Neural progenitor cell (in vitro differentiated cells): ENCODE data around the gene CD79A. TPM values are rescaled to one million over a fixed set of nuclear protein-coding genes. Genes with fewer than 3 reads are reported as not detected.

Experiments
- DNase-seq: peaks from one replicate; pipeline ENCODE4 v3.0.0-alpha.2; 2016; ENCODE audit warnings: low spot score
- H2AFZ ChIP-seq: fragments of 200-600 bp; sonication (generic); replicated peaks from 2 replicates; pipeline ENCODE4 v1.6.1; 2016; ENCODE audit warnings: antibody characterized with exemption
- H3F3A ChIP-seq: fragments of 200-600 bp; sonication (generic); 2 replicates; pipeline ENCODE4 v1.6.1; 2016; ENCODE audit warnings: antibody characterized with exemption, low read depth
- H3K27ac ChIP-seq: fragments of 200-600 bp; sonication (generic); 2 replicates; pipeline ENCODE4 v1.5.1; 2016; ENCODE audit warnings: mild to moderate bottlenecking
- H3K27me3 ChIP-seq: fragments of 200-600 bp; sonication (generic); 2 replicates; pipeline ENCODE4 v1.6.1; 2016; ENCODE audit warnings: mild to moderate bottlenecking, moderate library complexity
- H3K36me3 ChIP-seq: fragments of 200-600 bp; sonication (generic); 2 replicates; pipeline ENCODE4 v1.5.1; 2016
- H3K4me1 ChIP-seq: fragments of 200-600 bp; sonication (generic); 2 replicates; pipeline ENCODE4 v1.6.1; 2016; ENCODE audit warnings: mixed run types
- H3K4me2 ChIP-seq: fragments of 200-600 bp; sonication (generic); 2 replicates; pipeline ENCODE4 v1.6.1; 2016
- H3K4me3 ChIP-seq: fragments of 200-600 bp; sonication (generic); 2 replicates; pipeline ENCODE4 v1.5.1; 2016
- H3K79me2 ChIP-seq: fragments of 200-600 bp; sonication (generic); 2 replicates; pipeline ENCODE4 v1.6.1; 2016; ENCODE audit warnings: low read depth
- H3K9ac ChIP-seq: fragments of 200-600 bp; sonication (generic); 2 replicates; pipeline ENCODE4 v1.6.1; 2016
- H3K9me3 ChIP-seq: fragments of 200-600 bp; sonication (generic); 2 replicates; pipeline ENCODE4 v1.5.1; 2016; ENCODE audit warnings: low read depth
- H4K20me1 ChIP-seq: fragments of 200-600 bp; sonication (generic); 2 replicates; pipeline ENCODE4 v1.6.1; 2016; ENCODE audit warnings: low read depth
- H3K27ac Mint-ChIP-seq: 3 replicates; pipeline ENCODE4 v1.8.0; 2021; ENCODE audit warnings: mixed read lengths
- H3K27me3 Mint-ChIP-seq: 2 replicates; pipeline ENCODE4 v1.8.0; 2022; ENCODE audit warnings: low read depth, mild to moderate bottlenecking, inconsistent platforms, moderate library complexity, mixed read lengths; ENCODE audit not compliant: insufficient read depth
- H3K36me3 Mint-ChIP-seq: 3 replicates; pipeline ENCODE4 v1.8.0; 2021; ENCODE audit warnings: mixed read lengths
- H3K4me1 Mint-ChIP-seq: 3 replicates; pipeline ENCODE4 v1.8.0; 2021; ENCODE audit warnings: mixed read lengths
- H3K4me3 Mint-ChIP-seq: 3 replicates; pipeline ENCODE4 v1.8.0; 2021; ENCODE audit warnings: mild to moderate bottlenecking, moderate library complexity, mixed read lengths
- H3K9me3 Mint-ChIP-seq: 3 replicates; pipeline ENCODE4 v1.8.0; 2020; ENCODE audit warnings: mixed read lengths
- EZH2 ChIP-seq: fragments of 200-600 bp; sonication (generic); IDR thresholded peaks from 2 replicates; pipeline ENCODE4 v1.6.1; 2017; ENCODE audit warnings: antibody characterized with exemption, mild to moderate bottlenecking, moderate library complexity
- EZH2phosphoT487 ChIP-seq: fragments of 200-600 bp; sonication (generic); IDR thresholded peaks from 2 replicates; pipeline ENCODE4 v1.6.1; 2017; ENCODE audit warnings: antibody characterized with exemption
- total RNA-seq: library from RNA; depleted of rRNA; stranded (reverse); fragments of >200 nt; gene quantifications from 2 replicates; pipeline ENCODE4 v1.2.3, GENCODE V29; 2015; ENCODE audit warnings: low replicate concordance
- TF ChIP-seq, protein P1 (sequence below): fragments of 200-600 bp; sonication (generic); IDR thresholded peaks from 2 replicates; pipeline ENCODE4 v1.5.1; 2017; ENCODE audit warnings: antibody characterized with exemption, mild to moderate bottlenecking

The CD79A gene
- total RNA-seq, 1 donor from 2014 or later: 0.11 TPM

DNA sequence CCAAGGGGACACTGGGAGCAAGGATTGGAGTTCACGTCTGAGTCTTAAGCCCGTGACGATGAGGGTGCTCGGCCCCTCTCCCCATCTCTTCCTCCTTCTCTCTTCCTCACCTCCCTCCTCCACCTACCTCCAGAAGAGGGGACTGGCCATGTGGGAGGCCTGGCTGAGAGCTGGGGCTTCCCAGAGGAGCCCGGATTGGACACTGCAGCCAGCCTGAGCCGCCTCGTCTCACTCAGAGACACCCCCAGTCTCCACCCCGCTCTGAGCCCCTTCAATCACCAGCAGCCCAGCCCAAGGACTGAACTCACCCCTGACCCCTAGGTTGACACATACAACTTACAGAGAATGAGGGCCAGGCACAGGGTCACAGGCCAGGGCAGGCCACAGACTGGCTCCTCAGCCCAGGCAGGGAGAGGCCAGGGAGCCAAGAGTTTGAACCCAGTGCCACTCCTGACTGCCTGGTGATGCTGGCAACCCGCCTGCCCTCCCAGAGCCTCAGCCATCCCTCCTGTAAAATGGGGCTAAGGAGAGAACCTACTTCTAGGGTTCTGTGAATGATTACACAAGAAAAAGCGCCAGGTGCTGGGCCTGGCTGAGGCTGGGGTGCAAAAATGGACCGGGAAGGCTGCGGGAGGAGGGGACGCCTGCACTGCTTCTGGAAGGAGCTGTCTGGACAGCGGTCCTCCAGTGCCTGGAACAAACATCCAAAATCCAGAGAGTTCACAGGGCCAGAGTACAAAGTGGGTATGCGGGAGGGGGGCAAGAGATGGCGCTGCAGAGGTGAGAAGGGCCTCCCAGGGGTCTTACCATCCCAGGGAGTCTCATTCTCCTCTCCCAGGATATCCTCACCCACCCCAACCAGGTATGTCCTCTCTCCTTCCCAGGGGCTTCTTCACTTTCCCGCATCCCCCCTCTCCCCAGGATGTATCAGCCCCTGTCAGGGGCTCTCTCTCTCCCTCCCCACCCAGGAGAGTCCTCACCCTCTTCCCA, 1.1 kb downstream of the CD79A start:
- Mint-ChIP-seq H3K27me3 (peaks cover 26% of the 10 kb centered on the region), H3K9me3 (no peaks in the 10 kb centered on the region), H3K4me3 (no peak overlapping the region), H3K36me3 (no peaks in the 10 kb centered on the region), H3K4me1 (peaks cover 7% of the 10 kb centered on the region), H3K27ac (no peak overlapping the region)
- peaks cover 47% of the 10 kb centered on the region for H3K27me3 ChIP-seq
- peaks cover 18% of the 10 kb centered on the region for H3F3A ChIP-seq
- no peaks in the 10 kb centered on the region for H3K9me3 ChIP-seq
- no peak overlapping the region for H3K27ac ChIP-seq
- H4K20me1 ChIP-seq: peaks cover 4% of the 10 kb centered on the region
- H3K4me1 ChIP-seq: no peaks in the 10 kb centered on the region
- DNase-seq: no peak
- TF ChIP-seq, protein P1, sequence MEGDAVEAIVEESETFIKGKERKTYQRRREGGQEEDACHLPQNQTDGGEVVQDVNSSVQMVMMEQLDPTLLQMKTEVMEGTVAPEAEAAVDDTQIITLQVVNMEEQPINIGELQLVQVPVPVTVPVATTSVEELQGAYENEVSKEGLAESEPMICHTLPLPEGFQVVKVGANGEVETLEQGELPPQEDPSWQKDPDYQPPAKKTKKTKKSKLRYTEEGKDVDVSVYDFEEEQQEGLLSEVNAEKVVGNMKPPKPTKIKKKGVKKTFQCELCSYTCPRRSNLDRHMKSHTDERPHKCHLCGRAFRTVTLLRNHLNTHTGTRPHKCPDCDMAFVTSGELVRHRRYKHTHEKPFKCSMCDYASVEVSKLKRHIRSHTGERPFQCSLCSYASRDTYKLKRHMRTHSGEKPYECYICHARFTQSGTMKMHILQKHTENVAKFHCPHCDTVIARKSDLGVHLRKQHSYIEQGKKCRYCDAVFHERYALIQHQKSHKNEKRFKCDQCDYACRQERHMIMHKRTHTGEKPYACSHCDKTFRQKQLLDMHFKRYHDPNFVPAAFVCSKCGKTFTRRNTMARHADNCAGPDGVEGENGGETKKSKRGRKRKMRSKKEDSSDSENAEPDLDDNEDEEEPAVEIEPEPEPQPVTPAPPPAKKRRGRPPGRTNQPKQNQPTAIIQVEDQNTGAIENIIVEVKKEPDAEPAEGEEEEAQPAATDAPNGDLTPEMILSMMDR: no peak
- TF ChIP-seq EZH2: no peak
- no peak for TF ChIP-seq EZH2phosphoT487
- H3K4me2 ChIP-seq: no peak overlapping the region
- H3K79me2 ChIP-seq: no peaks in the 10 kb centered on the region
- no peaks in the 10 kb centered on the region for H3K36me3 ChIP-seq
- H2AFZ ChIP-seq: no peak overlapping the region
- peak overlapping the region; percentile 9 for H3K9ac ChIP-seq
- no peak overlapping the region for H3K4me3 ChIP-seq

DNA sequence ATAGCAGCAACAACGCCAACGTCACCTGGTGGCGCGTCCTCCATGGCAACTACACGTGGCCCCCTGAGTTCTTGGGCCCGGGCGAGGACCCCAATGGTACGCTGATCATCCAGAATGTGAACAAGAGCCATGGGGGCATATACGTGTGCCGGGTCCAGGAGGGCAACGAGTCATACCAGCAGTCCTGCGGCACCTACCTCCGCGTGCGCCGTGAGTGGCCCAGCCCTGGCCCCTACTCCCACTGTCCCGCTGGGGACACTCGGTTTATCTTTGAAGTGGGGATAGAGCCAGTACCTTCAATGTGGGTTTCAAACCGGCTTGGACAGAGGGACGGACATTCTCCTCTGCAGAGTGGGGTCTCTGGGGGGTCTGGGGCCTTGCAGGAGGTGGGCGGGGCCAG, 2.0 kb downstream of the CD79A start:
- Histone ChIP-seq H3K36me3 (no peaks in the 10 kb centered on the region), H3K9ac (no peak overlapping the region), H4K20me1 (no peaks in the 10 kb centered on the region), H3F3A (peaks cover 22% of the 10 kb centered on the region), H2AFZ (no peak overlapping the region), H3K4me1 (no peaks in the 10 kb centered on the region), H3K27me3 (peaks cover 54% of the 10 kb centered on the region), H3K4me2 (no peak overlapping the region), H3K9me3 (no peaks in the 10 kb centered on the region), H3K79me2 (no peaks in the 10 kb centered on the region), H3K4me3 (no peak overlapping the region), H3K27ac (no peak overlapping the region)
- Mint-ChIP-seq H3K27ac (no peak overlapping the region), H3K36me3 (no peaks in the 10 kb centered on the region), H3K27me3 (peaks cover 31% of the 10 kb centered on the region), H3K9me3 (no peaks in the 10 kb centered on the region), H3K4me1 (peaks cover 12% of the 10 kb centered on the region), H3K4me3 (no peak overlapping the region)
- no peak for TF ChIP-seq EZH2phosphoT487
- TF ChIP-seq, protein P1: no peak
- no peak for DNase-seq

DNA sequence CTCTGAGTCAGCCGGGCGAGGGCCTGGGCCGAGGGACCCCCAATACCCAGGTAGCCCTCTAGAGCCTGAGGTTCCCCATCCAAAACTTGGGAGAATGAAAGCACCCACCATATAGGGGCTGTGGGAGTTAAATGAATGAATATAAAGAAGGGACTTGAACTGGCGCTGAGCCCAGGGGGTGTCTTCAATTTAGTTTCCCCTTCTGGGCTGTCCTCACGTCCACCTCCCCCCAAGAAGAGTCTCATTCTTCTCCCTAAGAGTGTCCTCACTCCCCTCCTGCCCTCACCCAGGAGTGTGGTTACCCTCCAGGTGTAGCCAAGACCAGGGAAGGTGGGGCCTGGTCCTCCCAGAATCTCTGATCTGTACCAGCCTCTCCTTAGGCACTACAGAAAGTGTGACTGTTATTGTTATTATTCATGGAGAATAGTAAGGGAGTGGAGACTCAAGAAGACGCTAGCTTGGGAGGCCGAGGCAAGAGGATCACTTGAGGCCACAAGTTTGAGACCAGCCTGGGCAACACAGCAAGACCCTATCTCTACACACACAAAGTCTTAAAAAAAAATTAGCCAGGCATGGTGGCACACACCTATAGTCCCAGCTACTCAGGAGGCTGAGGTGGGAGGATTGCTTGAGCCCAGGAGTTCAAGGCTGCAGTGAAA, 2.7 kb downstream of the CD79A start:
- Histone ChIP-seq H3K9me3 (no peaks in the 10 kb centered on the region), H4K20me1 (no peaks in the 10 kb centered on the region), H2AFZ (no peak overlapping the region), H3F3A (peaks cover 22% of the 10 kb centered on the region), H3K4me3 (no peak overlapping the region), H3K9ac (no peak overlapping the region), H3K4me1 (peaks cover 2% of the 10 kb centered on the region), H3K27ac (no peak overlapping the region), H3K4me2 (no peak overlapping the region), H3K79me2 (peaks cover 3% of the 10 kb centered on the region), H3K27me3 (peaks cover 54% of the 10 kb centered on the region), H3K36me3 (no peaks in the 10 kb centered on the region)
- Mint-ChIP-seq H3K4me1 (peaks cover 14% of the 10 kb centered on the region), H3K27me3 (peaks cover 31% of the 10 kb centered on the region), H3K4me3 (peak overlapping the region; percentile 36), H3K36me3 (no peaks in the 10 kb centered on the region), H3K9me3 (no peaks in the 10 kb centered on the region), H3K27ac (no peak overlapping the region)
- DNase-seq: no peak
- TF ChIP-seq, protein P1: no peak
- TF ChIP-seq EZH2 (no peak), EZH2phosphoT487 (no peak)
